Measurements from ENCODE around the gene EYA4.

DNA sequence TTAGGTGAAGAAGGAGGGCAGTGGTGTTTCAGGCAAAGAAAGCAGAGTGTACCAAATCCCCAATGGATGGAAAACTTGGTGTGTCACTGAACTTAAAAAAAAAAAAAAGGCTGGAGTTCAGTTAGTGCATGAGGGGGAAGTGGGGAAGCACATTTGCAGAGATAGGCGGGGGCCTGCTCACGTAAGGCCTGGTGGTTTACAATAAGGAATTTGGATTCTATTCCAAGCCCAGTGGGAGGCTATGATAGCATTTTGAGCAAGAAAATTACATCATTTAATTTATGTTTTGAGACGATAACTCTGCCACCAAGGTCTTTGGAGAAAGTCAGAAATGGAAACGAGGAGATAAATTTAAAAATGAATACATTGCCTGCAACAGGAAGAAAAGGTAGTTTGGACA lies 225.5 kb downstream of the EYA4 start:
- TF ChIP-seq, protein P1, sequence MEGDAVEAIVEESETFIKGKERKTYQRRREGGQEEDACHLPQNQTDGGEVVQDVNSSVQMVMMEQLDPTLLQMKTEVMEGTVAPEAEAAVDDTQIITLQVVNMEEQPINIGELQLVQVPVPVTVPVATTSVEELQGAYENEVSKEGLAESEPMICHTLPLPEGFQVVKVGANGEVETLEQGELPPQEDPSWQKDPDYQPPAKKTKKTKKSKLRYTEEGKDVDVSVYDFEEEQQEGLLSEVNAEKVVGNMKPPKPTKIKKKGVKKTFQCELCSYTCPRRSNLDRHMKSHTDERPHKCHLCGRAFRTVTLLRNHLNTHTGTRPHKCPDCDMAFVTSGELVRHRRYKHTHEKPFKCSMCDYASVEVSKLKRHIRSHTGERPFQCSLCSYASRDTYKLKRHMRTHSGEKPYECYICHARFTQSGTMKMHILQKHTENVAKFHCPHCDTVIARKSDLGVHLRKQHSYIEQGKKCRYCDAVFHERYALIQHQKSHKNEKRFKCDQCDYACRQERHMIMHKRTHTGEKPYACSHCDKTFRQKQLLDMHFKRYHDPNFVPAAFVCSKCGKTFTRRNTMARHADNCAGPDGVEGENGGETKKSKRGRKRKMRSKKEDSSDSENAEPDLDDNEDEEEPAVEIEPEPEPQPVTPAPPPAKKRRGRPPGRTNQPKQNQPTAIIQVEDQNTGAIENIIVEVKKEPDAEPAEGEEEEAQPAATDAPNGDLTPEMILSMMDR (conservative IDR thresholded peaks at IDR 0.05; ENCODE audit: low read length), result no peak
- no peak for TF ChIP-seq EZH2phosphoT487 (IDR thresholded peaks at IDR 0.05; ENCODE audit: borderline replicate concordance, low read depth, low read length)

Measured in OCI-LY7 (cell line).